K562 (cell line): Measurements from ENCODE around the gene NME9. TPM values are rescaled to one million over a fixed set of nuclear protein-coding genes. Genes with fewer than 3 reads are reported as not detected.

Experiments
- ATF6 ChIP-seq: sonication (generic); formaldehyde crosslinking; IDR thresholded peaks from 2 replicates; pipeline ENCODE4 v1.4.0; 2020; ENCODE audit warnings: mild to moderate bottlenecking, missing genetic modification reagents
- MAZ ChIP-seq, 2 experiments: fragments of 450-650 bp in 1 of 2; sonication (generic) in 1 of 2; formaldehyde crosslinking; IDR thresholded peaks in 1 of 2; conservative IDR thresholded peaks in 1 of 2; 2 replicates each; pipeline versions ENCODE4 v1.4.0 to v1.5.0; 2020; ENCODE audit warnings: mild to moderate bottlenecking in 1 of 2, missing genetic modification reagents in 1 of 2
- polyA plus RNA-seq, 8 experiments: library from polyadenylated mRNA; depleted of rRNA in 4 of 8; stranded (reverse) in 5 of 8; unstranded in 3 of 8; fragments of >200 nt; fragmentation: Nextera tagmentation in 2 of 8; fragmentation: Illumina TruSeq in 1 of 8; extraction: Ambion mirVana in 2 of 8; extraction: Trizol in 1 of 8; gene quantifications; 2 replicates each; pipeline versions ENCODE4 v1.2.1 to v1.2.3, GENCODE V29; 2011 to 2014; ENCODE audit warnings: inconsistent platforms in 1 of 8, missing spikeins in 1 of 8
- total RNA-seq, 7 experiments: library from RNA; depleted of rRNA in 6 of 7; stranded (reverse); fragments of >200 nt in 6 of 7; fragmentation: Illumina TruSeq in 2 of 7; extraction: Trizol in 2 of 7; gene quantifications; 2 replicates each; pipeline versions ENCODE4 v1.2.1 to v1.2.3, GENCODE V29; 2011 to 2021; ENCODE audit warnings: low replicate concordance in 1 of 7
- TF ChIP-seq, protein P1 (sequence below): fragments of 250-450 bp; sonication (Bioruptor Pico); IDR thresholded peaks from 2 replicates; pipeline ENCODE4 v1.4.0; 2020
- TF ChIP-seq, protein P2 (sequence below): sonication (generic); formaldehyde crosslinking; IDR thresholded peaks from 2 replicates; pipeline ENCODE4 v1.8.0; 2022; ENCODE audit warnings: mild to moderate bottlenecking, missing genetic modification reagents

NME9 gene
- total and polyA plus RNA-seq, 9 of the 15 experiments (the other 6 are each of a cell fraction or from before 2014, with no cell fraction given): 0.05 to 0.15 (median 0.13) TPM; not detected in 6

- TF ChIP-seq, protein P1, sequence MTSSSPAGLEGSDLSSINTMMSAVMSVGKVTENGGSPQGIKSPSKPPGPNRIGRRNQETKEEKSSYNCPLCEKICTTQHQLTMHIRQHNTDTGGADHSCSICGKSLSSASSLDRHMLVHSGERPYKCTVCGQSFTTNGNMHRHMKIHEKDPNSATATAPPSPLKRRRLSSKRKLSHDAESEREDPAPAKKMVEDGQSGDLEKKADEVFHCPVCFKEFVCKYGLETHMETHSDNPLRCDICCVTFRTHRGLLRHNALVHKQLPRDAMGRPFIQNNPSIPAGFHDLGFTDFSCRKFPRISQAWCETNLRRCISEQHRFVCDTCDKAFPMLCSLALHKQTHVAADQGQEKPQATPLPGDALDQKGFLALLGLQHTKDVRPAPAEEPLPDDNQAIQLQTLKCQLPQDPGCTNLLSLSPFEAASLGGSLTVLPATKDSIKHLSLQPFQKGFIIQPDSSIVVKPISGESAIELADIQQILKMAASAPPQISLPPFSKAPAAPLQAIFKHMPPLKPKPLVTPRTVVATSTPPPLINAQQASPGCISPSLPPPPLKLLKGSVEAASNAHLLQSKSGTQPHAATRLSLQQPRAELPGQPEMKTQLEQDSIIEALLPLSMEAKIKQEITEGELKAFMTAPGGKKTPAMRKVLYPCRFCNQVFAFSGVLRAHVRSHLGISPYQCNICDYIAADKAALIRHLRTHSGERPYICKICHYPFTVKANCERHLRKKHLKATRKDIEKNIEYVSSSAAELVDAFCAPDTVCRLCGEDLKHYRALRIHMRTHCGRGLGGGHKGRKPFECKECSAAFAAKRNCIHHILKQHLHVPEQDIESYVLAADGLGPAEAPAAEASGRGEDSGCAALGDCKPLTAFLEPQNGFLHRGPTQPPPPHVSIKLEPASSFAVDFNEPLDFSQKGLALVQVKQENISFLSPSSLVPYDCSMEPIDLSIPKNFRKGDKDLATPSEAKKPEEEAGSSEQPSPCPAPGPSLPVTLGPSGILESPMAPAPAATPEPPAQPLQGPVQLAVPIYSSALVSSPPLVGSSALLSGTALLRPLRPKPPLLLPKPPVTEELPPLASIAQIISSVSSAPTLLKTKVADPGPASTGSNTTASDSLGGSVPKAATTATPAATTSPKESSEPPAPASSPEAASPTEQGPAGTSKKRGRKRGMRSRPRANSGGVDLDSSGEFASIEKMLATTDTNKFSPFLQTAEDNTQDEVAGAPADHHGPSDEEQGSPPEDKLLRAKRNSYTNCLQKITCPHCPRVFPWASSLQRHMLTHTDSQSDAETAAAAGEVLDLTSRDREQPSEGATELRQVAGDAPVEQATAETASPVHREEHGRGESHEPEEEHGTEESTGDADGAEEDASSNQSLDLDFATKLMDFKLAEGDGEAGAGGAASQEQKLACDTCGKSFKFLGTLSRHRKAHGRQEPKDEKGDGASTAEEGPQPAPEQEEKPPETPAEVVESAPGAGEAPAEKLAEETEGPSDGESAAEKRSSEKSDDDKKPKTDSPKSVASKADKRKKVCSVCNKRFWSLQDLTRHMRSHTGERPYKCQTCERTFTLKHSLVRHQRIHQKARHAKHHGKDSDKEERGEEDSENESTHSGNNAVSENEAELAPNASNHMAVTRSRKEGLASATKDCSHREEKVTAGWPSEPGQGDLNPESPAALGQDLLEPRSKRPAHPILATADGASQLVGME: no peak
- TF ChIP-seq, protein P2, sequence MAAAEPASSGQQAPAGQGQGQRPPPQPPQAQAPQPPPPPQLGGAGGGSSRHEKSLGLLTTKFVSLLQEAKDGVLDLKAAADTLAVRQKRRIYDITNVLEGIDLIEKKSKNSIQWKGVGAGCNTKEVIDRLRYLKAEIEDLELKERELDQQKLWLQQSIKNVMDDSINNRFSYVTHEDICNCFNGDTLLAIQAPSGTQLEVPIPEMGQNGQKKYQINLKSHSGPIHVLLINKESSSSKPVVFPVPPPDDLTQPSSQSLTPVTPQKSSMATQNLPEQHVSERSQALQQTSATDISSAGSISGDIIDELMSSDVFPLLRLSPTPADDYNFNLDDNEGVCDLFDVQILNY (CRISPR knock-in tag): no peak
- TF ChIP-seq ATF6 (CRISPR knock-in tag) (no peak), MAZ (CRISPR knock-in tag; conservative IDR thresholded peaks at IDR 0.05 in 1 of 2, IDR thresholded peaks at IDR 0.05 in 1 of 2) (no peak)
These were observed 6.9 kb upstream of the NME9 start (continued) for GRCh38 chr3:138336454-138336999.
